GM12875 (cell line): ENCODE measurements around the gene RANBP3L.
"Not testable (repeated sequence)": the region's sequence is repeated elsewhere in the genome, so short reads cannot be mapped to it uniquely, and the experiment has no call there.

Experiments used
- H3K4me3 ChIP-seq: one replicate; pipeline ENCODE4 v1.5.1; 2011; ENCODE audit warnings: low read depth, low read length, control low read depth
- CTCF ChIP-seq: IDR thresholded peaks from 2 replicates; pipeline ENCODE4 v1.5.1; 2011; ENCODE audit warnings: low read depth, mild to moderate bottlenecking, control low read depth, inconsistent platforms, low read length, moderate library complexity, borderline replicate concordance; ENCODE audit not compliant: insufficient read depth

Gene RANBP3L

GRCh38 chr5:36200513-36200912 lies 101.2 kb downstream of the RANBP3L start:
- H3K4me3 ChIP-seq: no peak overlapping the region
- no peak for TF ChIP-seq CTCF

- no peak overlapping the region for H3K4me3 ChIP-seq
- TF ChIP-seq CTCF: no peak
Measured at GRCh38 chr5:36199620-36200019, 102.1 kb downstream of the RANBP3L start.

- H3K4me3 ChIP-seq: not testable (repeated sequence)
Measured at GRCh38 chr5:36198783-36199182, 102.9 kb downstream of the RANBP3L start.
